Measurements from ENCODE around the gene SNX4.

SNX4 gene

GRCh38 chr3:125401402-125401801, 118.6 kb downstream of the SNX4 start:
- DNase-seq: no peak

GRCh38 chr3:125398952-125399351, 121.0 kb downstream of the SNX4 start:
- DNase-seq: no peak

Measured in stimulated activated CD4-positive, alpha-beta T cell treated with anti-CD3 and anti-CD28 coated beads, Interleukin-4, amount 100 ng/mL, for 4 hours (primary cell).